Epithelial cell of umbilical artery (primary cell): Measurements from ENCODE around the gene DPY30. TPM values are rescaled to one million over a fixed set of nuclear protein-coding genes. Genes with fewer than 3 reads are reported as not detected.

Source experiments
- total RNA-seq: library from RNA; depleted of rRNA; stranded (reverse); fragments of >200 nt; gene quantifications from 2 replicates; pipeline ENCODE4 v1.2.3, GENCODE V29; 2014

DPY30 gene
- total RNA-seq: 118 and 124 TPM in 2 replicates

GRCh38 chr2:32039447-32040219, at the start of gene DPY30:
Gene DPY30 (minus strand): TSS chr2:32039805. CDS start chr2:32039456, 349 bp downstream.

GRCh38 chr2:32063310-32064020, 23.9 kb upstream of the DPY30 start, which contains the start of gene SPAST:
Gene SPAST (plus strand): TSS chr2:32063556. CDS start chr2:32063832, 276 bp downstream.

GRCh38 chr2:32010670-32011484, 28.7 kb downstream of the DPY30 start, which contains the start of gene MEMO1:
Gene MEMO1 (minus strand): TSS chr2:32011008. CDS start chr2:32010247, 761 bp downstream.

Other genes starting within 250 kb of the DPY30 start
- 28.7 and 41.6 TPM in 2 replicates for gene MEMO1, start 28.8 kb downstream of the DPY30 start, total RNA-seq
- 29.6 and 34.0 TPM in 2 replicates for gene SPAST, start 23.8 kb upstream of the DPY30 start, total RNA-seq
- gene SLC30A6, start 126.1 kb upstream of the DPY30 start, total RNA-seq: 17.5 and 22.5 TPM in 2 replicates
- gene NLRC4, start 225.1 kb upstream of the DPY30 start, total RNA-seq: not detected in 2 replicates
- gene YIPF4, start 238.1 kb upstream of the DPY30 start, total RNA-seq: 16.2 and 29.2 TPM in 2 replicates